Right lung (tissue), 5 donors: ENCODE results near the gene VSIG10L. TPM values are rescaled to one million over a fixed set of nuclear protein-coding genes. Genes with fewer than 3 reads are reported as not detected.

Experiments
- DNase-seq, 2 donors: peaks; one replicate each; pipeline ENCODE4 v3.0.0-alpha.2; 2013
- polyA plus RNA-seq, 5 donors: library from polyadenylated mRNA; unstranded; fragments of 120-200 nt; gene quantifications; one replicate each; pipeline versions ENCODE4 v1.2.1 to v1.2.3, GENCODE V29; 2013; ENCODE audit warnings: inconsistent platforms in 1 of 5, low replicate concordance in 1 of 5; ENCODE audit not compliant: insufficient read length in 5 of 5, insufficient read depth in 1 of 5

Gene VSIG10L
- polyA plus RNA-seq, 5 donors = 3.2 to 5.3 (median 3.8) TPM

- DNase-seq = no peak
These were observed 2.6 kb downstream of the VSIG10L start for GRCh38 chr19:51339313-51339686.

- peak; percentile 54 to 67 for DNase-seq
These were observed 3.2 kb downstream of the VSIG10L start for GRCh38 chr19:51338563-51339312.

- no peak for DNase-seq
These were observed 3.9 kb downstream of the VSIG10L start for GRCh38 chr19:51337861-51338562.

GRCh38 chr19:51337141-51337860, 4.6 kb downstream of the VSIG10L start:
- no peak for DNase-seq

GRCh38 chr19:51333836-51334460, 8.0 kb downstream of the VSIG10L start:
- no peak for DNase-seq

GRCh38 chr19:51331716-51332115, 10.2 kb downstream of the VSIG10L start:
- no peak for DNase-seq

- DNase-seq = no peak
These were observed 10.7 kb downstream of the VSIG10L start for GRCh38 chr19:51331193-51331592.

GRCh38 chr19:51330366-51330765, 11.6 kb downstream of the VSIG10L start:
- no peak for DNase-seq

- DNase-seq = no peak
These were observed 12.5 kb downstream of the VSIG10L start for GRCh38 chr19:51329411-51329810.

- DNase-seq = no peak
These were observed 14.6 kb downstream of the VSIG10L start for GRCh38 chr19:51327066-51328001.

- DNase-seq = no peak
These were observed 15.5 kb downstream of the VSIG10L start for GRCh38 chr19:51326216-51327065.

- DNase-seq = no peak
These were observed 16.6 kb downstream of the VSIG10L start for GRCh38 chr19:51325161-51325976.

- DNase-seq = no peak
These were observed 17.8 kb downstream of the VSIG10L start for GRCh38 chr19:51324167-51324481.

GRCh38 chr19:51323481-51324166, 18.3 kb downstream of the VSIG10L start:
- DNase-seq = no peak

- no peak for DNase-seq
These were observed 20.1 kb downstream of the VSIG10L start for GRCh38 chr19:51321799-51322198.

- no peak for DNase-seq
These were observed 21.7 kb downstream of the VSIG10L start for GRCh38 chr19:51320280-51320657.

- no peak for DNase-seq
These were observed 22.2 kb downstream of the VSIG10L start for GRCh38 chr19:51319649-51320279.
